Measurements from ENCODE around the gene NTMT2. TPM values are rescaled to one million over a fixed set of nuclear protein-coding genes. Genes with fewer than 3 reads are reported as not detected.

Gene NTMT2
- polyA plus RNA-seq, 1 donor (not counting 4 experiments of a cell fraction or from before 2014, with no cell fraction given), result not detected

DNA sequence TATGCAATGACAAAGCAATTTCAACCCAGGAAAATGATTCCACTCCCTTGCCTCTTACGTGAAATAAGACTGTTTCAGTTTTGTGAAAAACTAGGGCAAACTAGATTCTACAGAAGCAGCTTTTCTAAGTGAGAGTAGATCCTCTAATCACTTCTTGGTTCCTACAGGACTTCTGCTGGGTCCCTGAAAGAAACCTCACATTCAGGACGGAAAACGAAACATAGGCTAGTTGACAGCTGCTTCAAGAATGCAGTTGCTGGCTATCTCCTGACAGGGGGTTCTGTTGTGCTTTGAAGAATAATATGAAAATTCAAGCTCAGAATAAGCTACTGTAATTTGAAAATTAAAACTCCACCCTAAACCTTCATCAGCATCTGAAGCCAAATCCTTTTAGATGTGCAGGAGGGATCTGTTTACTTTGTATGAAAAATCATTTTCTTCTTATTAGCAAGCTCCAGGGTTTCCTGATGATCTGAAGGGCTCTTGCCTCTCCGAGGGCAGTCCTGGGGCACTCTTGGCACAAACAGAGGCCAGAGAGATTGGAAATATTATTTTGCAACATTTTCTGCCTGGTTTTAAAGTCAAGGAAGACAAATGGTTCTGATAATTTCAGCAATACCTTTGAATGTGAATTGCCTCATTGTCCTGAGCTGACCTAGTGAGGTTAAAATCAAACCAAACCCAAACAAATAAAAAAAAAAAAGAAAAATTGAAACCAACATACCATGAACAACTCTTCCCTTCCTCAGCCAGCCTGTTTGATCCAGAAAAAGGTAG lies 55.0 kb downstream of the NTMT2 start:
- H3K27ac ChIP-seq (ENCODE audit: control insufficient read depth, insufficient read depth, low read length), result no peak overlapping the region
- TF ChIP-seq EZH2 (IDR thresholded peaks at IDR 0.05; ENCODE audit: low read length), result no peak
- TF ChIP-seq, protein P1, sequence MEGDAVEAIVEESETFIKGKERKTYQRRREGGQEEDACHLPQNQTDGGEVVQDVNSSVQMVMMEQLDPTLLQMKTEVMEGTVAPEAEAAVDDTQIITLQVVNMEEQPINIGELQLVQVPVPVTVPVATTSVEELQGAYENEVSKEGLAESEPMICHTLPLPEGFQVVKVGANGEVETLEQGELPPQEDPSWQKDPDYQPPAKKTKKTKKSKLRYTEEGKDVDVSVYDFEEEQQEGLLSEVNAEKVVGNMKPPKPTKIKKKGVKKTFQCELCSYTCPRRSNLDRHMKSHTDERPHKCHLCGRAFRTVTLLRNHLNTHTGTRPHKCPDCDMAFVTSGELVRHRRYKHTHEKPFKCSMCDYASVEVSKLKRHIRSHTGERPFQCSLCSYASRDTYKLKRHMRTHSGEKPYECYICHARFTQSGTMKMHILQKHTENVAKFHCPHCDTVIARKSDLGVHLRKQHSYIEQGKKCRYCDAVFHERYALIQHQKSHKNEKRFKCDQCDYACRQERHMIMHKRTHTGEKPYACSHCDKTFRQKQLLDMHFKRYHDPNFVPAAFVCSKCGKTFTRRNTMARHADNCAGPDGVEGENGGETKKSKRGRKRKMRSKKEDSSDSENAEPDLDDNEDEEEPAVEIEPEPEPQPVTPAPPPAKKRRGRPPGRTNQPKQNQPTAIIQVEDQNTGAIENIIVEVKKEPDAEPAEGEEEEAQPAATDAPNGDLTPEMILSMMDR (optimal IDR thresholded peaks at IDR 0.05 in 1 of 3, IDR thresholded peaks at IDR 0.05 in 1 of 3, conservative IDR thresholded peaks at IDR 0.05 in 1 of 3; ENCODE audit: extremely low read depth in 1 of 3, insufficient read depth in 2 of 3, low read length in 3 of 3), result no peak
- no peaks in the 10 kb centered on the region for H3K9me1 ChIP-seq (ENCODE audit: control insufficient read depth, extremely low read depth, insufficient read depth, low read length)
- no peak overlapping the region for H3K4me3 ChIP-seq (ENCODE audit: control insufficient read depth in 2 of 3, extremely low read depth in 1 of 3, insufficient read depth in 2 of 3, low read depth in 1 of 3, low read length in 3 of 3)
- H3K79me2 ChIP-seq (ENCODE audit: control insufficient read depth, insufficient read depth, low read length), result no peaks in the 10 kb centered on the region
- DNase-seq (ENCODE audit: low read depth, low spot score) (no peak), FAIRE-seq (no peak)
- no peak overlapping the region for H2AFZ ChIP-seq (ENCODE audit: control insufficient read depth, low read length)
- no peak overlapping the region for H3K4me2 ChIP-seq (ENCODE audit: control insufficient read depth, extremely low read depth, insufficient read depth, low read depth, low read length)
- dilution Hi-C loops (cut with MboI; ENCODE audit: extremely low pct_ligation_motif_present, low sequenced_read_pairs), result no loop called here
- no peaks in the 10 kb centered on the region for H3K36me3 ChIP-seq (ENCODE audit: control insufficient read depth in 2 of 2, extremely low read depth in 1 of 2, insufficient read depth in 2 of 2, low read length in 2 of 2)
- no peaks in the 10 kb centered on the region for H3K9me3 ChIP-seq (ENCODE audit: control insufficient read depth, low read depth, low read length)
- no peak overlapping the region for H3K9ac ChIP-seq (ENCODE audit: control insufficient read depth, extremely low read depth, insufficient read depth, low read length)
- H3K4me1 ChIP-seq (ENCODE audit: control insufficient read depth, extremely low read depth, insufficient read depth, low read length), result no peaks in the 10 kb centered on the region
- no peaks in the 10 kb centered on the region for H4K20me1 ChIP-seq (ENCODE audit: control insufficient read depth, extremely low read depth, insufficient read depth, low read length)
- no peaks in the 10 kb centered on the region for H3K27me3 ChIP-seq (ENCODE audit: control insufficient read depth, extremely low read depth, insufficient read depth, low read length)

DNA sequence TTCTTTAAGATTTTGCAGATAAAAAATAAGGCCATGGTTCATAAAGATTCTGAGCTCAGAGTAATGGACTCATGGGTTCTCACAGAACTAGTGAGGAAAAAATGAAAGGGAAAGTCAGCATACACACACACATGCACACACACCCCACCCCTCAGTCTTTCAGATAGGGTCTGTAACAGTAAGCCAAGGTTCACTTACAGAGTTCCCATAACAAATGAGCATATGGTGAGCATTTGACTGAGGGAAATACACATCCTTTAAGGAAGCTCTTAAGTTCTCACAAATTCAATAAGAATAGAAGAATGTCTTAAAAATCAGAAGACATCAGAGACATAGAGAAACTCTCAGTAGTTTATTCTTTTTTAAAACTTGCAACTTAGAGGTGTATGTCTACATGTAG lies 57.9 kb downstream of the NTMT2 start:
- no peaks in the 10 kb centered on the region for H4K20me1 ChIP-seq (ENCODE audit: control insufficient read depth, extremely low read depth, insufficient read depth, low read length)
- no peaks in the 10 kb centered on the region for H3K27me3 ChIP-seq (ENCODE audit: control insufficient read depth, extremely low read depth, insufficient read depth, low read length)
- no peak for DNase-seq (ENCODE audit: low read depth, low spot score)
- no peak overlapping the region for H3K27ac ChIP-seq (ENCODE audit: control insufficient read depth, insufficient read depth, low read length)
- H3K36me3 ChIP-seq (ENCODE audit: control insufficient read depth in 2 of 2, extremely low read depth in 1 of 2, insufficient read depth in 2 of 2, low read length in 2 of 2), result no peaks in the 10 kb centered on the region
- dilution Hi-C loops (cut with MboI; ENCODE audit: extremely low pct_ligation_motif_present, low sequenced_read_pairs), result no loop called here
- no peak overlapping the region for H3K4me3 ChIP-seq (ENCODE audit: control insufficient read depth in 2 of 3, extremely low read depth in 1 of 3, insufficient read depth in 2 of 3, low read depth in 1 of 3, low read length in 3 of 3)
- no peak for FAIRE-seq
- no peaks in the 10 kb centered on the region for H3K79me2 ChIP-seq (ENCODE audit: control insufficient read depth, insufficient read depth, low read length)
- no peak overlapping the region for H3K4me2 ChIP-seq (ENCODE audit: control insufficient read depth, extremely low read depth, insufficient read depth, low read depth, low read length)
- no peaks in the 10 kb centered on the region for H3K9me1 ChIP-seq (ENCODE audit: control insufficient read depth, extremely low read depth, insufficient read depth, low read length)
- H2AFZ ChIP-seq (ENCODE audit: control insufficient read depth, low read length), result no peak overlapping the region
- TF ChIP-seq EZH2 (IDR thresholded peaks at IDR 0.05; ENCODE audit: low read length), result no peak
- TF ChIP-seq, protein P1 (optimal IDR thresholded peaks at IDR 0.05 in 1 of 3, IDR thresholded peaks at IDR 0.05 in 1 of 3, conservative IDR thresholded peaks at IDR 0.05 in 1 of 3; ENCODE audit: extremely low read depth in 1 of 3, insufficient read depth in 2 of 3, low read length in 3 of 3), result no peak
- no peak overlapping the region for H3K9ac ChIP-seq (ENCODE audit: control insufficient read depth, extremely low read depth, insufficient read depth, low read length)
- H3K4me1 ChIP-seq (ENCODE audit: control insufficient read depth, extremely low read depth, insufficient read depth, low read length), result no peaks in the 10 kb centered on the region
- H3K9me3 ChIP-seq (ENCODE audit: control insufficient read depth, low read depth, low read length), result no peaks in the 10 kb centered on the region
